OCI-LY3 (cell line): ENCODE measurements around the gene SIRT3.
"Not testable (repeated sequence)": the region's sequence is repeated elsewhere in the genome, so short reads cannot be mapped to it uniquely, and the experiment has no call there.

Experiments
- H2AFZ ChIP-seq: fragments of 200-600, 300-600 bp; shearing (Covaris generic); 2 replicates; pipeline ENCODE4 v1.6.0; 2014; ENCODE audit warnings: antibody characterized with exemption, low read depth, low read length
- H3K27ac ChIP-seq: fragments of 200-600, 300-600 bp; sonication (generic); 2 replicates; pipeline ENCODE4 v1.5.1; 2014; ENCODE audit warnings: mild to moderate bottlenecking, low read length, moderate library complexity, mixed read lengths
- H3K27me3 ChIP-seq: fragments of 200-600, 300-600 bp; sonication (generic); 2 replicates; pipeline ENCODE4 v1.6.1; 2014; ENCODE audit warnings: low read depth, low read length, mixed read lengths
- H3K36me3 ChIP-seq: fragments of 200-600, 300-600 bp; sonication (generic); replicated peaks from 2 replicates; pipeline ENCODE3; 2014; ENCODE audit warnings: low read depth, low read length, mixed read lengths
- H3K4me1 ChIP-seq: fragments of 300-600, 200-600 bp; sonication (generic); 2 replicates; pipeline ENCODE4 v1.6.1; 2014; ENCODE audit warnings: low read length, mixed read lengths
- H3K4me2 ChIP-seq: fragments of 200-600, 300-600 bp; sonication (generic); 2 replicates; pipeline ENCODE4 v1.6.1; 2014; ENCODE audit warnings: low read length, mixed read lengths
- H3K4me3 ChIP-seq: fragments of 300-600, 200-600 bp; sonication (generic); 2 replicates; pipeline ENCODE4 v1.5.1; 2014; ENCODE audit warnings: antibody characterized with exemption, mild to moderate bottlenecking, low read length, moderate library complexity
- H3K79me2 ChIP-seq: fragments of 300-600, 200-600 bp; shearing (Covaris generic); 2 replicates; pipeline ENCODE4 v1.6.1; 2014; ENCODE audit warnings: mild to moderate bottlenecking, low read length, mixed read lengths
- H3K9ac ChIP-seq: fragments of 300-600, 200-600 bp; shearing (Covaris generic); 2 replicates; pipeline ENCODE4 v1.6.0; 2014; ENCODE audit warnings: mild to moderate bottlenecking, low read length, moderate library complexity
- H3K9me3 ChIP-seq: fragments of 200-600, 300-600 bp; shearing (Covaris generic); 2 replicates; pipeline ENCODE4 v1.6.1; 2014; ENCODE audit warnings: low read length, mixed read lengths; ENCODE audit not compliant: insufficient read depth
- H4K20me1 ChIP-seq: fragments of 200-600, 300-600 bp; sonication (generic); 2 replicates; pipeline ENCODE4 v1.6.1; 2016; ENCODE audit warnings: low read length, mixed read lengths; ENCODE audit not compliant: insufficient read depth
- CTCF ChIP-seq: fragments of 200-600, 300-600 bp; sonication (generic); IDR thresholded peaks from 2 replicates; pipeline ENCODE4 v1.5.1; 2014; ENCODE audit warnings: antibody characterized with exemption, low read length, low read depth
- EZH2phosphoT487 ChIP-seq: fragments of 200-600 bp; shearing (Covaris generic); IDR thresholded peaks from 2 replicates; pipeline ENCODE4 v1.6.1; 2018; ENCODE audit warnings: antibody characterized with exemption, mixed run types, low read depth

Gene SIRT3

GRCh38 chr11:221539-221938 lies 14.6 kb downstream of the SIRT3 start:
- Histone ChIP-seq H3K27me3 (no peaks in the 10 kb centered on the region), H3K4me2 (no peak overlapping the region), H3K36me3 (no peaks in the 10 kb centered on the region), H3K9ac (no peak overlapping the region), H4K20me1 (no peaks in the 10 kb centered on the region), H3K4me3 (no peak overlapping the region), H3K79me2 (no peaks in the 10 kb centered on the region), H2AFZ (no peak overlapping the region), H3K9me3 (no peaks in the 10 kb centered on the region), H3K4me1 (no peaks in the 10 kb centered on the region), H3K27ac (no peak overlapping the region)
- TF ChIP-seq EZH2phosphoT487: no peak
- no peak for TF ChIP-seq CTCF

- H3K36me3 ChIP-seq, H3K9me3 ChIP-seq, H2AFZ ChIP-seq, H3K4me2 ChIP-seq, H4K20me1 ChIP-seq, H3K4me1 ChIP-seq, H3K79me2 ChIP-seq, H3K27me3 ChIP-seq, H3K27ac ChIP-seq, H3K9ac ChIP-seq, H3K4me3 ChIP-seq: not testable (repeated sequence)
Measured at GRCh38 chr11:220641-221215, 15.4 kb downstream of the SIRT3 start.

GRCh38 chr11:218815-219593 lies 17.1 kb downstream of the SIRT3 start:
- no peaks in the 10 kb centered on the region for H3K9me3 ChIP-seq
- H3K9ac ChIP-seq: no peak overlapping the region
- peaks cover 12% of the 10 kb centered on the region for H3K36me3 ChIP-seq
- H3K27me3 ChIP-seq: no peaks in the 10 kb centered on the region
- H3K4me3 ChIP-seq: no peak overlapping the region
- no peaks in the 10 kb centered on the region for H3K79me2 ChIP-seq
- H2AFZ ChIP-seq: no peak overlapping the region
- no peaks in the 10 kb centered on the region for H4K20me1 ChIP-seq
- no peak overlapping the region for H3K4me2 ChIP-seq
- TF ChIP-seq CTCF (no peak), EZH2phosphoT487 (no peak)
- H3K4me1 ChIP-seq: no peaks in the 10 kb centered on the region
- H3K27ac ChIP-seq: no peak overlapping the region

- Histone ChIP-seq H3K4me1 (no peaks in the 10 kb centered on the region), H3K27me3 (no peaks in the 10 kb centered on the region), H3K4me2 (no peak overlapping the region), H3K27ac (no peak overlapping the region), H2AFZ (no peak overlapping the region), H4K20me1 (no peaks in the 10 kb centered on the region), H3K4me3 (no peak overlapping the region), H3K79me2 (no peaks in the 10 kb centered on the region), H3K9ac (no peak overlapping the region), H3K36me3 (peaks cover 20% of the 10 kb centered on the region), H3K9me3 (no peaks in the 10 kb centered on the region)
- TF ChIP-seq EZH2phosphoT487 (no peak), CTCF (no peak)
Measured at GRCh38 chr11:217704-218103, 18.4 kb downstream of the SIRT3 start.
